SK-N-SH (cell line): ENCODE measurements around the gene MRPS30. TPM values are rescaled to one million over a fixed set of nuclear protein-coding genes. Genes with fewer than 3 reads are reported as not detected.

Experiments used
- CTCF ChIA-PET: fragments of 300-600, 350-600 bp; formaldehyde crosslinking; extraction: SDS; loops from one replicate; lab custom pipeline; 2021; lab: Yijun Ruan, JAX
- POLR2A ChIA-PET: fragments of 350-600 bp; sonication (Branson Sonifier 250); formaldehyde crosslinking; extraction: SDS; loops from one replicate; lab custom pipeline; 2020; ENCODE audit warnings: antibody characterized with exemption, inconsistent platforms; lab: Yijun Ruan, JAX
- DNase-seq: peaks from one replicate; pipeline ENCODE4 v3.0.0; 2012
- H2AFZ ChIP-seq: fragments of 200-600 bp; sonication (generic); 2 replicates; pipeline ENCODE4 v1.8.1; 2016; ENCODE audit warnings: antibody characterized with exemption, mild to moderate bottlenecking, low read depth
- H3F3A ChIP-seq: fragments of 200-600 bp; sonication (generic); replicated peaks from 2 replicates; pipeline ENCODE3; 2016; ENCODE audit warnings: antibody characterized with exemption, mild to moderate bottlenecking; ENCODE audit not compliant: insufficient read depth
- H3K27ac ChIP-seq, 2 experiments: fragments of 200-500 bp in 1 of 2; fragments of 200-600 bp in 1 of 2; sonication (Bioruptor generic) in 1 of 2; sonication (generic), shearing (Covaris generic) in 1 of 2; 2 replicates each; pipeline versions ENCODE4 v1.5.1 to v1.6.1; 2014 to 2016; ENCODE audit warnings: low read depth in 2 of 2, inconsistent platforms in 1 of 2, low read length in 1 of 2, mild to moderate bottlenecking in 1 of 2, mixed read lengths in 1 of 2
- H3K27me3 ChIP-seq: fragments of 200-600 bp; sonication (generic), shearing (Covaris generic); 2 replicates; pipeline ENCODE4 v1.6.1; 2016; ENCODE audit warnings: mixed run types; ENCODE audit not compliant: insufficient read depth
- H3K36me3 ChIP-seq, 2 experiments: fragments of 200-500 bp in 1 of 2; fragments of 200-600 bp in 1 of 2; sonication (Bioruptor generic) in 1 of 2; sonication (generic) in 1 of 2; replicated peaks in 1 of 2; 2 replicates each; pipeline versions ENCODE3 to v1.5.1; 2014 to 2016; ENCODE audit warnings: low read length in 1 of 2, mild to moderate bottlenecking in 1 of 2; ENCODE audit not compliant: insufficient read depth in 2 of 2, control insufficient read depth in 1 of 2
- H3K4me1 ChIP-seq, 2 experiments: fragments of 200-500 bp in 1 of 2; fragments of 200-600 bp in 1 of 2; sonication (Bioruptor generic) in 1 of 2; sonication (generic), shearing (Covaris generic) in 1 of 2; 2 replicates each; pipeline versions ENCODE4 v1.5.1 to v1.6.1; 2014 to 2016; ENCODE audit warnings: low read depth in 1 of 2, low read length in 1 of 2, mixed run types in 1 of 2; ENCODE audit not compliant: insufficient read depth in 2 of 2, control insufficient read depth in 1 of 2
- H3K4me2 ChIP-seq: fragments of 200-600 bp; sonication (generic), shearing (Covaris generic); 2 replicates; pipeline ENCODE4 v1.6.1; 2017; ENCODE audit warnings: mixed run types
- H3K4me3 ChIP-seq, 2 experiments: fragments of 200-500 bp in 1 of 2; fragments of 200-600 bp in 1 of 2; sonication (Bioruptor generic) in 1 of 2; sonication (generic), shearing (Covaris generic) in 1 of 2; 2 replicates each; pipeline versions ENCODE4 v1.5.1 to v1.8.1; 2014 to 2016; ENCODE audit warnings: low read depth in 2 of 2, inconsistent platforms in 1 of 2, low read length in 1 of 2, mild to moderate bottlenecking in 1 of 2, mixed read lengths in 1 of 2, moderate library complexity in 1 of 2
- H3K79me2 ChIP-seq: fragments of 200-600 bp; sonication (generic); 2 replicates; pipeline ENCODE4 v1.8.1; 2017; ENCODE audit warnings: mild to moderate bottlenecking; ENCODE audit not compliant: insufficient read depth
- H3K9ac ChIP-seq: fragments of 200-600 bp; sonication (generic); 2 replicates; pipeline ENCODE4 v1.6.1; 2017; ENCODE audit warnings: mixed run types
- H3K9me2 ChIP-seq: fragments of 200-600 bp; sonication (generic); 2 replicates; pipeline ENCODE4 v1.6.1; 2017; ENCODE audit warnings: mixed run types
- H3K9me3 ChIP-seq: fragments of 200-600 bp; sonication (generic); 2 replicates; pipeline ENCODE4 v1.6.1; 2017; ENCODE audit warnings: mixed run types, mild to moderate bottlenecking, moderate library complexity
- H4K20me1 ChIP-seq: fragments of 200-600 bp; sonication (generic); 2 replicates; pipeline ENCODE4 v1.6.1; 2017; ENCODE audit warnings: mild to moderate bottlenecking, mixed run types; ENCODE audit not compliant: insufficient read depth
- CHD2 ChIP-seq: fragments of 150-350 bp; IDR thresholded peaks from 2 replicates; pipeline ENCODE4 v1.6.1; 2018; ENCODE audit warnings: low read length; ENCODE audit not compliant: partially characterized antibody
- EZH2phosphoT487 ChIP-seq: fragments of 200-600 bp; sonication (generic); IDR thresholded peaks from 2 replicates; pipeline ENCODE4 v1.6.1; 2017; ENCODE audit warnings: low read depth, mixed run types, mild to moderate bottlenecking, antibody characterized with exemption, moderate library complexity, borderline replicate concordance
- FOXM1 ChIP-seq: IDR thresholded peaks from 2 replicates; pipeline ENCODE4 v1.4.0; 2012; ENCODE audit warnings: low read depth, mild to moderate bottlenecking
- NFIC ChIP-seq: IDR thresholded peaks from 2 replicates; pipeline ENCODE4 v1.4.0; 2012; ENCODE audit warnings: borderline replicate concordance
- NRF1 ChIP-seq: IDR thresholded peaks from 2 replicates; pipeline ENCODE4 v1.6.1; 2012; ENCODE audit warnings: low read depth, mild to moderate bottlenecking, low read length
- REST ChIP-seq: IDR thresholded peaks from 2 replicates; pipeline ENCODE4 v1.6.1; 2012; ENCODE audit warnings: mild to moderate bottlenecking, low read depth, low read length, moderate library complexity
- RFX5 ChIP-seq: IDR thresholded peaks from 2 replicates; pipeline ENCODE4 v1.6.1; 2012; ENCODE audit warnings: mild to moderate bottlenecking, improper control_type of control experiment, low read length
- TAF1 ChIP-seq: IDR thresholded peaks from 2 replicates; pipeline ENCODE4 v1.6.1; 2012; ENCODE audit warnings: low read depth, mild to moderate bottlenecking, low read length, moderate library complexity, borderline replicate concordance
- TEAD4 ChIP-seq: IDR thresholded peaks from 2 replicates; pipeline ENCODE4 v1.4.0; 2012; ENCODE audit warnings: mild to moderate bottlenecking, borderline replicate concordance; ENCODE audit not compliant: insufficient read depth
- USF1 ChIP-seq: IDR thresholded peaks from 2 replicates; pipeline ENCODE4 v1.4.0; 2012; ENCODE audit warnings: low read depth, borderline replicate concordance
- USF2 ChIP-seq: fragments of 150-350 bp; IDR thresholded peaks from 2 replicates; pipeline ENCODE4 v1.6.1; 2017; ENCODE audit warnings: antibody characterized with exemption, low read length, low read depth, borderline replicate concordance
- YY1 ChIP-seq: IDR thresholded peaks from 2 replicates; pipeline ENCODE4 v1.4.0; 2012; ENCODE audit warnings: low read depth, mild to moderate bottlenecking
- ZBTB33 ChIP-seq: IDR thresholded peaks from 2 replicates; pipeline ENCODE4 v1.4.0; 2012; ENCODE audit warnings: low read depth, borderline replicate concordance
- WGBS: methylation state at CpG from one replicate; pipeline ENCODE4 v1.1.6; 2017; ENCODE audit warnings: low lambda C conversion rate; 5-methylcytosine and 5-hydroxymethylcytosine counted together
- polyA plus RNA-seq, 3 experiments: library from polyadenylated mRNA; depleted of rRNA; stranded (reverse); fragments of >200 nt; gene quantifications; 2 replicates each; pipeline ENCODE4 v1.2.3, GENCODE V29; 2012

Gene MRPS30
- polyA plus RNA-seq, 1 of the 3 experiments (the other 2 are of a cell fraction): 18.3 TPM

GRCh38 chr5:44827681-44828080 is 18.9 kb downstream of the MRPS30 start:
- H3K36me3 ChIP-seq: peaks cover 2 to 12% of the 10 kb centered on the region in 2 experiments
- POLR2A ChIA-PET: no interaction called here
- CTCF ChIA-PET: no interaction called here

GRCh38 chr5:44828719-44829118 is 20.0 kb downstream of the MRPS30 start:
- H3F3A ChIP-seq: no peaks in the 10 kb centered on the region
- H2AFZ ChIP-seq: no peak overlapping the region
- CTCF ChIA-PET: no interaction called here
- H3K4me1 ChIP-seq: no peaks in the 10 kb centered on the region; a peak in 1 of 4 replicates
- no peaks in the 10 kb centered on the region for H3K79me2 ChIP-seq
- no peak overlapping the region for H3K9ac ChIP-seq
- no peaks in the 10 kb centered on the region for H4K20me1 ChIP-seq
- POLR2A ChIA-PET: no interaction called here
- DNase-seq: no peak
- H3K36me3 ChIP-seq: peaks cover 0 to 5% of the 10 kb centered on the region in 2 experiments
- no peaks in the 10 kb centered on the region for H3K27me3 ChIP-seq
- no peak overlapping the region for H3K4me3 ChIP-seq
- H3K27ac ChIP-seq: no peak overlapping the region
- H3K9me3 ChIP-seq: 0 out of 2 replicates have a peak, but pooled peaks cover 3% of the 10 kb centered on the region
- 100% methylated on average over 1 of the region's 1 CpG for WGBS
- no peaks in the 10 kb centered on the region for H3K9me2 ChIP-seq
- no peak overlapping the region for H3K4me2 ChIP-seq
- TF ChIP-seq TAF1: no peak

More at GRCh38 chr5:44827681-44828080, 18.9 kb downstream of the MRPS30 start:
- Histone ChIP-seq H3K4me1 (no peaks in the 10 kb centered on the region; a peak in 1 of 4 replicates), H3F3A (no peaks in the 10 kb centered on the region), H2AFZ (no peak overlapping the region), H3K9ac (no peak overlapping the region), H3K9me3 (0 out of 2 replicates have a peak, but pooled peaks cover 3% of the 10 kb centered on the region), H3K27me3 (no peaks in the 10 kb centered on the region), H3K4me3 (no peak overlapping the region), H4K20me1 (no peaks in the 10 kb centered on the region), H3K79me2 (no peaks in the 10 kb centered on the region), H3K9me2 (no peaks in the 10 kb centered on the region), H3K27ac (no peak overlapping the region), H3K4me2 (no peak overlapping the region)
- no peak for DNase-seq
- TF ChIP-seq YY1 (no peak), USF2 (no peak), TEAD4 (no peak)
- WGBS: 93% methylated on average over 3 of the region's 3 CpGs

GRCh38 chr5:44830951-44831350 is 22.2 kb downstream of the MRPS30 start:
- Histone ChIP-seq H3K4me1 (no peaks in the 10 kb centered on the region; a peak in 1 of 4 replicates), H3K27me3 (no peaks in the 10 kb centered on the region), H3K9me3 (0 out of 2 replicates have a peak, but pooled peaks cover 3% of the 10 kb centered on the region), H3K9ac (no peak overlapping the region), H3K4me2 (no peak overlapping the region), H2AFZ (no peak overlapping the region), H3K9me2 (no peaks in the 10 kb centered on the region), H3K36me3 (peaks cover 0 to 4% of the 10 kb centered on the region in 2 experiments), H3F3A (no peaks in the 10 kb centered on the region), H3K4me3 (no peak overlapping the region), H4K20me1 (no peaks in the 10 kb centered on the region), H3K79me2 (no peaks in the 10 kb centered on the region), H3K27ac (no peak overlapping the region)
- WGBS: 100% methylated on average over 1 of the region's 1 CpG
- no peak for DNase-seq
- POLR2A ChIA-PET: no interaction called here
- CTCF ChIA-PET: no interaction called here
- TF ChIP-seq ZBTB33 (no peak), REST (no peak), CHD2 (no peak), USF1 (no peak), TEAD4 (no peak), FOXM1 (no peak), EZH2phosphoT487 (no peak), NFIC (no peak), NRF1 (no peak), RFX5 (no peak)
